ENCODE data around the gene PHTF2.
"Not testable (repeated sequence)": the region's sequence is repeated elsewhere in the genome, so short reads cannot be mapped to it uniquely, and the experiment has no call there.

PHTF2 gene

DNA sequence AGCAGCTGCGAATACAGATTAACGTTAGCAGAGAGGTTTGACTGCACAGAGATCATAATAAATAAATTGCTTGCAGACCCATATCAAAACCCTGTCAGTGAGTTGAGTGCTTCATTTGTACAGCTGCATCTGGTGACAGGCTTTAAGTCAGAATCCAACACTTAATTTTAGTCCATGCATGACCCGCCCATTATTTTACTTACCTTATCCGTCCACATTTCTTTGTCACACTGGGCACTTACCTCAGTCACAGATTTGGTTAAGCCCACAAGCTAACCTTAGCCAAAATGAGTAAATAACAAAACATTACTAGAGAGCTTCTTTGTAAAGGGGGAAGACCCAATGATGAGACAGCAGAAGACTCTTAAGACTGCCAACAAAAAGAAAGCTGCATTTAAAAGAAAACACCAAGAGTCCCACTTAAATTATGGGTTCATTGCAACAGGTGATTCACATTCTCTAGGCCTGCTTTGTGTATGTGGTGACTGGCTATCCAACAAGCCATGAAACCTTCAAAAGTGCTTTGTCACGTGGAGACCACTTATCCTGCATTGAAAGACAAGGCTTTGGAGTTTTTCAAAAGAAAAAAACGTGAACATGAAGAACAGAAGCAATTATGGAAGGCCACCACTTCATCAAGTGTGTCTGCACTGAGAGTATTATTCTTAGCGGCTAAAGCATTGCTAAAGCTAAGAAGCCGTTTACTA, 32.2 kb downstream of the PHTF2 start:
- DNase-seq (ENCODE audit: low spot score) = no peak

DNA sequence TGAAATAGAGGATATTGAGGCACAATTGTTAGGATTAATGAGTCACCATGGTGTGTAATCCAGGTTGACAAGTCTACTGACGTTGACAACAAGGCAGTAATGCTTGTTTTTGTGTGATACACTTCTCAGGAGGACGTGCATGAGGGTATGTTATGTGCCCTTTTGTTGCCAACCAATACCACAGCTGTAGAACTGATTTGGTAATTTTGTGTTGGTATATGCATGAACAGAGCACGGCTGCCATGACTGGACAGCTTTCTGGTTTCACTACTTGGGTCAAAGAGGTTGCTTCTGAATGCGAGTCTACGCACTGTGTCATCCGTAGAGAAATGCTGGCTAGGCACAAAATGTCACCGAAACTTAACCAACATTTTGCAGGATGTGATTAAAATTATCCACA, 32.9 kb downstream of the PHTF2 start:
- DNase-seq (ENCODE audit: low spot score) = no peak

DNA sequence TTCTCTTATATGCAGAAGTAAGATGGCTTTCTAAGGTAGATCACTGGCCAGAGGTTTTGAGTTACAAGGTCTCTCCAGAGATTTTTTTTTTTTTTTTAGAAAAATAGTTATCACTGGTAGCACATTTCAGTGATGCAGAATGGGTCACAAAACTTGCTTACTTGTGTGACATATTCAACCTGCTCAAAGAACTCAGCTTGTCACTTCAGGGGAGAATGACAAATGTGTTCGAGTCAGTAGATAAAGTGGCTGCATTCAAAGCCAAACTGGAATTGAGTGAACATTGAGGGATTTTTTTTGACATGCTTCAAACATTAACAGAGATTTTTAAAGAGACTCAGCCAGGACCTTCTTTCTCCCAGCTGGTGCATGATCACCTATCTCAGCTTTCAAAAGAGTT, 33.4 kb downstream of the PHTF2 start:
- no peak for DNase-seq (ENCODE audit: low spot score)

DNA sequence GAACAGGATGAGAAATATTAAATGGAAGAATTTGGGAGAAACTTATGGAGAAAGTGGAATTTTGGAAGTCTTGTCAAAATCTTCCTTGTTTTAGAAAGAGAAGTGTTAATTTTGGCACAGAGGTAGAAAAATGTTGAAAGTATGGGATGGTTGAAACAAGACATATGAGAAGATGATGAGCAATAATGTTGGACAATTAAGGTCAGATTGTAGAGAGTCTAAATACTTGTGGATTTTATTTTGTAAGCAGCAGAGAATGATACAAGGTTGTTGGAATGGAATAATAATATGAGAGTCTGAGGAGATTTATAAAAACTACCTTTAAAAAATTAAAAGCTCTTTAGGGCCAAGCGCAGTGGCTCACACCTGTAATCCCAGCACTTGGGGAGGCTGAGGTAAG, 34.6 kb downstream of the PHTF2 start:
- DNase-seq (ENCODE audit: low spot score) = no peak

DNA sequence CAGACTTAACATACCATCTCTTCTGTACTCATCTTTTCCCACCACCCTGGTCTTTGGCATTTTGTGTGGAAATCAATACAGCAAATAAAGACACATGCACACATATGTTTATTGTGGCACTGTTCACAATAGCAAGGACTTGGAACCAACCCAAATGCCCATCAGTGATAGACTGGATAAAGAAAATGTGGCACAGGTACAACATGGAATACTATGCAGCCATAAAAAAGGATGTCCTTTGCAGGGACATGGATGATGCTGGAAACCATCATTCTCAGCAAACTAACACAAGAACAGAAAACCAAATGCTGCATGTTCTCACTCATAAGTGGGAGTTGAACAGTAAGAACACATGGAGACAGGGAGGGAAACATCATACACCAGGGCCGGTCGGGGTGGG, 37.9 kb downstream of the PHTF2 start:
- not testable (repeated sequence) for DNase-seq (ENCODE audit: low spot score)

DNA sequence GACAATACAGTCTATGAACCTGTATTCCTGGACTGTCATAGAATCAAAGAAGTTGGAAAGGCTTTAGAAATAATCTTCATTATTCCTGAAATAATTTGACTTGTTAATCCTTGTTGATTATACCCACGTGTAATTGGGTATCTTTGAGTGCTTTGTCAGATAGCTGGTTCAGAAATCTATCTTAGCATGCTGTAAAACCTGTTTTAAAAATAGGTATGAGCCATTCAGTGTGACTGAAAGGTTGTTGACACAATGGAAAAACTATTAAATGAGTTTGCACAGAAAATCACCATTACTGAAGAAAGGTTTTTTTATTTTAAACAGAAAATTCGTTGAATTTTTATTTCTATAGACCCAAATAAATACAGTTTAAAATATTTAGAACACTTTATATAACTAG, 38.7 kb downstream of the PHTF2 start:
- no peak for DNase-seq (ENCODE audit: low spot score)

DNA sequence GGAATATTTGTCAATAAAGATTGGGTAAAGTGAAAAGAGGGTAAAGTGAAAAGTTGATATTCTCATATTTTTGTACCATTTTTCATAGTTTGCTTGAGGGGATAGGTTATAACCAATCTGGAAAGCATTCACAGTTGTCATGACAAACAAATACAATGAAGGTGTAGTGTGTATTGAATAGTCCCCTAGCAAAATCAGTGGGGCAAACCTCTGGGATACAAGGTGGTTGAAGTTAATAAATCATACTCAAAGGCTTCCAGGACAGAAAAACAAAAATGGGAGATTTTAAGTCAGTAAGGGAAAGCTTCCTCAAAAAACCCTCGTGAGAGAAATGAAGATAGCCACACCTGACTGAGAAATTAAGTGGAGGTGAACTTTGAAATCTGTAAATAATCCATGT, 39.4 kb downstream of the PHTF2 start:
- DNase-seq (ENCODE audit: low spot score) = no peak

DNA sequence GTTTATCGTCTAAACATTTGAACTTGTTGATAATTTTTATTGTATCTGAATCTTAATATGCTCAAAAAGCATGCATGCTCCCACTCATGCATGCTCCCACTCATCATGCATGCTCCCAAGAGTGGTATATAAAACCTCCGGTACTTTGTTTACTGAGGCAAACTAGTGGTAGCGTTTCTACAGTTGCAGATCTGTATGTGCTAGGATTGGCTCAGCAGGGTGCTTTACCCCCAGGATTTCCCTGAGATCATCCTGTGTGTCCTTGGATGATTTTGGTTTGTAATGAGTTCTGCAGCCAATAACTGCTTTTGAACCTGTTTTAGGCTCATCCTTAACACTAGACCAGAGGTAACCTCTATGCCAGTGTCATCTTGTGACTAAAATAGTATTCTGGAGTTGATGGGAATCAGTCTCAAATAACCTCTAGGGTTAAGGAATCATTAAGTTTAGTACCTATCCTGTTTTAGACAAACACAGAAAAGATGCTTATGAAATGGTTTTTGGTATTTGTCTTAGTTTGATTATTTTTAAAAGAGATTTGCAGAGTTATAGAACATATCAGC, 40.4 kb downstream of the PHTF2 start:
- DNase-seq (ENCODE audit: low spot score) = no peak

DNA sequence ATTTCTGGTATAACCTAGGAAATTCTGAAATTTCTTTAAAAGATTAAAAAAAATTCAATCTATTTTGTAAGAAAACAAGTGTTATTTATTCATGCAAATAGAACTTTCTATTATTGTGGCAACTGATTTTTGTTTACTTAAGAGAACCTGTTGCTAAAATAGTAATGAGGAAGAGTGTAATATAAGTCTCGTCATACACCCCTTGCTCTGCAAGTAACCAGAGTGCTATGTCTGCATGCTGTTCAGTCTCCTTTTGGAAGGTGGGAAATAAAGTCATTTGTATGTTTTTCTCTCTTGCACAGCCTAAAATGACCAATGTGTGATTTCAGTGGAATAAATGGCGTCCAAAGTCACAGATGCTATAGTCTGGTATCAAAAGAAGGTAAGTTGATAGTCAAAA, 41.3 kb downstream of the PHTF2 start:
- DNase-seq (ENCODE audit: low spot score) = no peak

DNA sequence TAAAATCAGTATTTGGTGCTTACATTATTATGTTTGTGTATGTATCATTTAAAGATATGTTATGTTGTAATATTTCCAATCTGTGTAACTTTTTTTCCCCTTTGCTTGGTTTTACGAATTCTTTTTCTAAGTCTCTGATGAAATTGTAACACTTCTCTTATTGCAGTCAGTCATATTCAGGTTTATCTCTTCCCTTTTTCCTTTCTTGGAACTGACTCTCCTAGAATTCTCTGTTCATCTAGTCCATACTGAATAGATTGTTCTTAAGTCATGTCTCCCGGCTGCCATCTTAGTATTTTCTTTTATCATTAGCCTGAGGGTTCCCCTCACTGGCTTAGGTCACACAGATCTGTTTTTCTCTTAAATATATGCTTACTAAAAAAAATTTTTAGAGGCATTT, 44.6 kb downstream of the PHTF2 start:
- no peak for DNase-seq (ENCODE audit: low spot score)

DNA sequence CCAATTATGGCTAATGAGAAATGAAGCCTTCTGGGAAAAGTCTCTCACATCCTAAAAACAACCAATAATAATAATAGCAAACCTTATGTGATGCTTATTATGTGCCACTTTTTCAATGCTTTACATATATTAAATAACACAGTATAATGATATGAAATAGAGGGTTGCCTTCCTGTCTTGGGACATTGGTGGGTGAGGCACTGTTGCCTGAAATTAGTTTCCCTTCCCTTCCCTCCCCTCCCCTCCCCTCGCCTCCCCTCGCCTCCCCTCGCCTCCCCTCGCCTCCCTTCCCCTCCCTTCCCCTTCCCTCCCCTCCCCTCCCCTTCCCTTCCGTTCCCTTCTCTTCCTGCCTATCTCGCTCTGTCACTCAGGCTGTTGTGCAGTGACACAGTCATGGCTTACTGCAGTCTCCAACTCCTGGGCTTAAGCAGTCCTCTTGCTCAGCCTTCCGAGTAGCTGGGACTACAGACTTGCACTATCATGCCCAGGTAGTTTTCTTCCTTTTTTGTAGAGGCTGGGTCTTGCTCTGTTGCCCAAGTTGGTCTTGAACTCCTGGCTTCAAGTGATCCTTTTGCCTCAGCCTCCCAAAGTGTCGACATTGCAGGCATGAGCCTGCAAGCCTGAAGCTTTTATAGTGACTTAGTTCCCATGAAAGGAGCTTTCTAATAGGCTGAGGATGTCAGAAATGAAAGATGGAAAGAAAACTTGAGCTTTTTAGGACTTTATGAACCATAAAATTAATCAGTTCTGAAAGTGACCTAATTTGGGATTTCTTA, 47.9 kb downstream of the PHTF2 start:
- no peak for DNase-seq (ENCODE audit: low spot score)

DNA sequence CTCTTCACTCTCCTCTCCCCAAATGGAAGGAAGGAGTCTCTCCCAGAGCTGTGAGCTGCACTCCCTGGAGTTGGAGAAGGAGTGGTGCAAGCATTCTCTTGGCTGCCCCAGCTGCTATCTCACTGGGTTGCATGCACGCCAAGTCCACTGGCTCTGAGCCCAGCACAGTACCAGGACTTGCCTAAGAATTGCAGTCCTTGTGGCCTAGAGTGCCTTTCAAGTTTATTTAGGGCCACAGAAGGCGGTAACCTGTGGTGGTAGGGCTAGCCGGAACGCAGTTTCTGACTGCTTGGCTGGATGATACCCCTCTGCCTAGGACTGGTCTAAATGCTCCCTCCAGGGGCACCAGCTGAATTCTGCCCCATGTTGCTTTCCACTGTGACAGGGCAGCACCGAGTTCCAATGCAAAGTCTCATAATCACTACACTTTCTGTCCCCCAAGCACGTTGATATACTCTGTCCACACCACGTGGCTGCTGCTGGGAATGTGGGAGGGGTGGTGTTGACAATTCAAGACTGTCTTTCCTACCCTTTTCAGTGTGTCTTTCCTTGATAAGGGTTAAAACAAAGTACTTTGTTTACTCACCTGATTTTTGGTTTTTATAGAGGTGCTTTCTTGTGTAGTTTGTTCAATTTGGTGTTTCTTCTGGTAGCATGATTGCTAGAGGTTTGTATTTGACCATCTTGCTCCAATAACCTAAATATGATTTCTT, 57.0 kb downstream of the PHTF2 start:
- DNase-seq (ENCODE audit: low spot score) = no peak

DNA sequence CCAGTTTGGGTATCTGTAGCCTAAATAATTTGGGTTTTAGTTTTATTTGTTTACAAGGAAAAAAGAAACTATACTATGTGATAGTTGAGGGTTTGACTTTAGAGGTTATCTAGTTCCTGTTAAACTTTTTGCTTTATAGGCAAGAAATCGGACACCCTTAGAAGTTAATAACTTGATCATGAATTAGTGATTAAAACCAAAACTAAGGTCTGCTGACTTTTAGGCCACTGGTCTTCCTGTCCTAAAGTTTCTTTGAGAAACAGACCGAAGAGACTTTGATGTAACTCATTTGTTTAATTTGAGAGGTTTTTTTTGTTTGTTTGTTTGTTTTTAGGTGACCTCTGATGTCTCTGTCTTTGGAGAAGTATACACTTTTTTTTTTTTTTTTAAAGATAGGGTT, 59.7 kb downstream of the PHTF2 start:
- DNase-seq (ENCODE audit: low spot score) = no peak

DNA sequence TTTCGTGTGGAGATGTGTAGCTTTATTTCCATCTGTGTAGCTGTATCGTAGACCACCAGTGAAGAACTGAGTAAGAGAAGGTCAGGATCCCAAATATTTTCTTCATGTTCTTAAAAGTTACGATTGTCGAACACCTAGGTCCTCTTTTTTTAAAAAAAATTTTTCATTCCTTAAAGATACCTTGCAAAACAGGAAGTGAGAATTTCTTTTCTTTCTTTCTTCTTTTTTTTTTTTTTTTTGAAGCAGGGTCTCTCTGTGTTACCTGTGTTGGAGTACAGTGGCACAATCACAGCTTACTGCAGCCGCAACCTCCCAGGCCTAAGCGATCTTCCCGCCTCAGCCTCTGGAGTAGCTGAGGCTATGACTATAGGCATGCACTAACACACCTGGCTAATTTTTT, 60.8 kb downstream of the PHTF2 start:
- no peak for DNase-seq (ENCODE audit: low spot score)

DNA sequence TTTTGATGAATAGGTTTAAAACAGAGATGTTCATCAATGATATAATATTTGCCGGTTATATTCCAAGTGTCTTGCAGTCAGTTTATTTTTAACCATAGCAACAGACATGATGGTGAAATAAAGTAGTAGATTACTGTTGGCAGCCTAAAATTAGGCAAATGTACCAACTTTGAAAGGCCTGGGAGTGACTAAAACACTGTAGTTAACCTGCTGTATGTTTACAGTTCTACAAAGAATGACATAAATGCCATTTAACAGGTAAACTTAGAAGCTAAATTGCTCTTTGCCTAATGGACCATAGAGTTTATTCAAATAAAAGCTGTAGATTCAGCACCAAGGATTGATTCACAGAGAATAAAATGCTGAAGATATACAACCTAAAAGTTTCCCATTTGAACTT, 64.1 kb downstream of the PHTF2 start:
- DNase-seq (ENCODE audit: low spot score) = no peak

DNA sequence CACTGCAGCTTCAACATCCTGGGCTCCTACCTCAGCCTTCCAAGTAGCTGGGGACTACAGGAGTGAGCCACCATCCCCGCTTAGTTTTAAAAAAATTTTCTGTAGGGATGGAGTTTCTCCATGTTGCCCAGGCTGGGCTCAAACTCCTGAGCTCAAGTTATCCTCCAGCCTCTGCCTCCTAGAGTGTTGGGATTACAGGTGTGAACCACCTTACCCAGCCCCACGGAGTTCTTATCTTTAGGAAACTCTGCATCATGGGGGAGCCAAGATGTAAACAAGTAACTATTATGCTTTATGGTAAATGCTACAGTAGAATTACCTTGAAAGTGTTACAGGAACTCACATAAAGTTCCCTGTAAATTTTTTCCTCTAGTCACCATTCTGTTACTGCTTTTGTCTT, 65.3 kb downstream of the PHTF2 start:
- DNase-seq (ENCODE audit: low spot score) = no peak

DNA sequence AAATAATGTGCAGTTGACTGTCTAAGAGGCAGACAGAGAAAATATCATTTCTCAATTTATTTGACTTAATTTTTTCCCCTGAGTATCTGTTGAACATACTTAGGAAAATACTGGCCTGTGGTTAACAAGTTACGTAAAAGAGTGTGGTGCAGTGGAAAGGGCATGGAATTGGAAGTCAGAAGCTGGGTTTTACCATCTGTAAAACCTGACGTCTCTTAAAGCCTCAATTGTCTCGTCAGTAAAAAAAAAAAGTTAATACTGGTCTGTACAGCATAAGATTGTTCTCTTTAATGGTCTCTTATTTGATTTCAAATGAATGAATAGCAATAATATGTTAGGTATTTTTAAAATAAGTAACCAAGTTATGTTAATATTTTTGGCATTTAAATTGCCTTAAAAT, 67.8 kb downstream of the PHTF2 start:
- no peak for DNase-seq (ENCODE audit: low spot score)

DNA sequence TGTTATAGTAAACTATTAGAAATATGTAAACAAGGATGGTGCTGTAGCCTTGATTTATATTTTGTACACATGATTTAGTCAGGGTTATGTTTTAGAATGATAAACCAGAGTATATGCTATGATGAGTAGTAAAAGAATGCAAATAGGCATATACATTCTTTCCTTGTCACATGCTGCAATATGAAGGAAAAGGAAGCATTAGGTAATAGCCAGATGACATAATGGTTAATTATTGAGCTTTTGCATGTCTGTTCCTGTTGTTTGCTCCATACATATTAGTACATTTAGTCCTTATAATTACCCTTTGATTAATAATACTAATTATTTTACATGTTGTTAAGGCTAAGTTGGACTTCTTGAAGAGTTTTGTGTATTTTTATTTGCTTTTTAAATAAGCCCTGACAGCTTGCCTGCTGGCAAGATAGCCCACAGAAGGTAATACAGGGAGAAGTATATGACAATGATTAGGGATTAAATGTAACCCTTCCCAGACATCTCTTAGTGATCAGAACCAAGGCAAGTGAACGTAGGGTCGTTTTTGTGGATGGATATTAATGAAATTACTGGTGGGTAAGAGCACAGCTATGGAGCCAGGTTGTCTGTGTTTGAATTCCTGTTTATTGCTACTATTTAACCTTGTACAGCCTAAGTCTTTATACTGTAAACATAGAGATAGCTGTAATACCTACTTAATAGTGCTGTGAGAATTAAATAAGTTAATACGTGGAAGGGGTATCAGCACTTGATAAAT, 68.4 kb downstream of the PHTF2 start:
- DNase-seq (ENCODE audit: low spot score) = no peak

DNA sequence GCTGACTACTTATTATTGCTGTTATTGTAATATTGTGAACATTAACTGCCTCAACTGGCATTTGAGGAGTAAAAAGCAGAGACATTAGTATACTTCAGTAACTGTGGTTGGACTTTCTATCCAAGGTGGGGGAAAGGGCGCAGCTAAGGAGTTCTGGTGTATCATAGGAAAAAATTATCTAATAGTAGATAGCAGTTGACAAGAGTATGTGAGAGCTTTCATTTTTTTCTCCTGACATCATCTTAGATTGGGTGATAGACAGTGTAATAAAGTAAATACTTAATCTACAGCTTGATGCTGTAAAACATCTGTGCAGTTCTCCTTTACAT, 68.9 kb downstream of the PHTF2 start:
- no peak for DNase-seq (ENCODE audit: low spot score)

DNA sequence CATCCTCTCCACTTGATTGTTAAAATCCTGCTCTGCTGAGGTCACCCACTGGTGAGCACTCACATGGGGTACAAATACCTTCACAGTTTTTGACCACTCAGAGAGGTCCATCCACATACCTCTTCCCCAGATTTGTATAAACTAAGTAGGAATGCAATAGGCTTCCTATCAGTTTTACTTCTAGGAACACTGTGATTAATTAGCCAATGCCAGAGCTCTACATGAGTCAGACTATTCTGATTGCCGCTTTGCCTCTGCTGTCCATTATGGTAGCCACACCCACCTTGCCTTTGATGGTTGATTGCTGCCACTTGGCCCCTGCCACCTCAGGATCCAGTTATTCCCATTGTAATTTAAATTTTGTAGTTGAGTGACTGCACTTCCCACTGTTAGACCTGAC, 73.7 kb downstream of the PHTF2 start:
- DNase-seq (ENCODE audit: low spot score) = not testable (repeated sequence)

DNA sequence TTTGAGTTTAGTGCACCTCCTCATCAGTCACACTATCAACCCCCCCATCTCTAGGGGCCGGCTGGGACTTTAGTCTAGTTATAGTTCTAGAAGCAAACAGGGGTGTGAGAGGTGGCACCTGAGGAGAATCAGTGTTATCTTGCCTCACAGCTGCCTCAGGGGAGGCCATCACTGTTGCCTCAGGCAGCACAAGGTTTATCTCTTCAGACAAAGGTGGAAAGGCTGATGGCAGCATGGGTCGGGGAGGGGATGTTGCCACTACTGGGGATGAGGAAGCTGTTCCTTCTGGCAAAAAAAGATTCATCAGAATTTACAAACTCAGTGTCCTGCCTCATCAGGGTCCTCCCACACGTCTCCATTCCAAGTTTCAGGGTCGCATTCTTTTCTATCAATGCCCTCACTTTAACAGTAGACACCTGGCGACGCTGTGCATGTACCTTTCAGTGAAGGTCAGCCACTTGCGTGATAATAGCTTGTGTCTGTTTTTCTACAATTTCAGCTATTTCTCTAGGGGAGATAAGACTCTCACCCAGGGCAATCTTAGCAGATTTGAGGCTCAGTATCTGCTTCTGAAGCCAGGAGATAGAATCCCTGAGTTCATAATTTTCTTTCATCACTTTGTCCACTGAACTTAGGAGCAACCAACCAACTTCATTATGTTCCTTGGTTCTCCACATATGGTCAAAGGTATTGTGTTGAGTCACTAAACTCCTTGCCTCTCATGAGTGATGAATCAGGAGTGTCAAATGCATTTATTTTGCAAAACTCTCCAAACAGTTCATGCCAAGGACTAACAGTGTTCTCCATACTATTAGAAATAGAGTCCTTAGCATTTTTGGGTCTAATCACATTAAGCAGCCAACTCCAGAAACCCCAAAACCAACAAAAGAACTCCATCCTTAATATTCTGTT, 75.1 kb downstream of the PHTF2 start:
- not testable (repeated sequence) for DNase-seq (ENCODE audit: low spot score)
